ENCODE results near the gene PLA2G12B.
"Not testable (repeated sequence)": the region's sequence is repeated elsewhere in the genome, so short reads cannot be mapped to it uniquely, and the experiment has no call there.

The PLA2G12B gene, protein sequence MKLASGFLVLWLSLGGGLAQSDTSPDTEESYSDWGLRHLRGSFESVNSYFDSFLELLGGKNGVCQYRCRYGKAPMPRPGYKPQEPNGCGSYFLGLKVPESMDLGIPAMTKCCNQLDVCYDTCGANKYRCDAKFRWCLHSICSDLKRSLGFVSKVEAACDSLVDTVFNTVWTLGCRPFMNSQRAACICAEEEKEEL

DNA sequence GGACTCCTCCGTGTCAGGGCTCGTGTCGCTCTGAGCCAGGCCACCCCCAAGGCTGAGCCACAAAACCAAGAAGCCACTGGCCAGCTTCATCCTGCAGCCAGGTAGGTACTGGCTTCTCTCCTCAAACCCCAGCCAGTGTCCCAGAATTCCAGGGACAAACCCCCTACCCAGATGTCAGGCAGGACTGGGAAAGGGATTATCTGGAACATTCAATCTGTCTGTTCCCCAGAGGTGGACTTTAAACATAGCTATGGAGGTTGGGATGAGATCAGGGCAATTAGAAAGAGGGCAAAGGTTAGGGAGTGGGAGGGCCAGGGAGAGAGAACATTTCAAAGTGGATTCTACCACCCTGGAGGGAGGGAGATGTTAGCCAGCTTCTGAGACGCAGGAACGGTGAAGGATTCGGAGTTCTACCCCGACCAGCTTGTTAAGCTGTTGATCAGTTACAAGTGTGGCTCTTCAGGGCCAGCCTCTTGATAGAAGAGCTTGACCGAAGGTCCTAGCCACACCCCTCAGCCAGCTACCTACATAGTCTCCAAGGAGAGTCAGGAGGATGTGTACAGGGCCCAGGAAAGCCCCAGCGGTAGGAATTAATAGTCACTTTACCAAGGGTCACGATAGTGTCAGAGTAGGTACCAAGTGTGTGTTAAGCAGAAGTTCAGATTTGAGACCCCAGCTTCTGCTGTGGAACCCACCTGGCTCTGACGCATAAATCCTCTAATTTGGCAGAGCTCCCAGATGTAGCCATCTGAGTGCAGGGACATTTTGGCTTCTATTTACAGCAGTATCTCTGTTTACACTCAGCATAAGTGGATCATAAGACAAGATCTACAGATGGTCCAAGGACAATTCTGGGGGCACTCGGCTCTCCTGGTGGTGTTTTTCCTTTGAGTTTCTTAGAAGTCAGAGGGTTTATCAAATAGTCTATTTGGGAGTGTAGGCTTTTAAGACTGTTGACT, at the start of gene PLA2G12B:
PLA2G12B (minus strand) TSS at position 211 of the 959 bp plus-strand sequence; CDS start at position 90, 121 bp downstream.
- DNase-seq (ENCODE audit: low read depth, low spot score), result peak; percentile 44

DNA sequence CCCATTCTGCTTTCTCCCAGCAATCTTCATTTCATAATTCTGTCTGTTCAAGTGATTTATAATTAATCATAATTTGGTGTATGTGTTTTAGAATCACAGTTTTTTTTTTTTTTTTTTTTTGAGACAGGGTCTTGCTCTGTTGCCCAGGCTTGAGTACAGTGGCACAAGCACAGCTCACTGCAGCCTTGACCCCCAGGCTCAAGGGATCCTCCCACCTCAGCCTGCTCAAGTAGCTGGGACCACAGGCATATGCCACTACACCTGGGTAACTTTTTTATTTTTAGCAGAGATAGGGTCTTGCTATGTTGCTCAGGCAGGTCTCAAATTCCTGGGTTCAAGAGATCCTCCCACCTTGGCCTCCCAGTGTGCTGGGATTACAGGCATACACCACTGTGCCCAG, 49.2 kb upstream of the PLA2G12B start:
- no peak for DNase-seq (ENCODE audit: low read depth, low spot score)

DNA sequence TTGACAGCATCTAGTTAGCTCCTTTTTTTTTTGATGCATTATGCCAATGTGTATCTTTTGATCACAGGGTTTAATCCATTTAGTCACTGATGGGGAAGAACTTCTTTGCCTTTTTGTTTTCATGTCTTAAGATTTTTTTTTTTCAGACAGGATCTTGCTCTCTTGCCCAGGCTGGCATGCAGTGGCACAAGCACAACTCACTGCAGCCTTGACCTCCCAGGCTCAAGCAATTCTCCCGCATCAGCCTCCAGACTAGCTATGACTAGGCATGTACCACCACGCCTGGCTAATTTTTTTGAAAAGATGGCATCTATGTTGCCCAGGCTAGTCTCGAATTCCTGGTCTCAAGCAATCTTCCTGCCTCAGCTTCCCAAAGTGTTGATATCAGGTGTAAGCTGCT, 46.4 kb upstream of the PLA2G12B start:
- DNase-seq (ENCODE audit: low read depth, low spot score), result no peak

DNA sequence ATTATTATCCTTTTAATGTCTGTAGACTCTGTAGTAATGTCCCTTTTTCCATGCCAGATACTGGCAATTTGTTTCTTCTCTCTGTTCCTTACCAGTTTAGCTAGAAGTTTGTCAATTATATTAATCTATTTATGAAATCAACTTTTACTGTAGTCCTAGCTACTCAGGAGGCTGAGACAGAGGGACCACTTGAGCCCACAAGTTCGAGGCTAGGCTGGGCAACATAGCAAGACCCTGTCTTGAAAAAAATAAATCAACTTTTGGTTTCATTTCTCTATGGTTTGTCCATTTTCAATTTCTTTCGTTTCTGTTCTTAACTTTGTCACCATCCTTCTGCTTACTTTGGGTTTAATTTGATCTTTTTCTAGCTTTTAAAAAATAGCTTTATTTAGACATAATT, 42.5 kb upstream of the PLA2G12B start:
- DNase-seq (ENCODE audit: low read depth, low spot score), result no peak

DNA sequence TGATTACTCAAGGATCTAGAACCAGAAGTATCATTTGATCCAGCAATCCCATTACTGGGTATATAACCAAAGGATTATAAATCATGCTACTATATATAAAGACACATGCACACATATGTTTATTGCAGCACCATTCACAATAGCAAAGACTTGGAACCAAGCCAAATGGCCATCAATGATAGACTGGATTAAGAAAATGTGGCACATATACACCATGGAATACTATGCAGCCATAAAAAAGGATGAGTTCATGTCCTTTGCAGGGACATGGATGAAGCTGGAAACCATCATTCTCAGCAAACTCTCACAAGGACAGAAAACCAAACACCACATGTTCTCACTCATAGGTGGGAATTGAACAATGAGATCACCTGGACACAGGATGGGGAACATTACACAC, 40.9 kb upstream of the PLA2G12B start:
- DNase-seq (ENCODE audit: low read depth, low spot score), result not testable (repeated sequence)

DNA sequence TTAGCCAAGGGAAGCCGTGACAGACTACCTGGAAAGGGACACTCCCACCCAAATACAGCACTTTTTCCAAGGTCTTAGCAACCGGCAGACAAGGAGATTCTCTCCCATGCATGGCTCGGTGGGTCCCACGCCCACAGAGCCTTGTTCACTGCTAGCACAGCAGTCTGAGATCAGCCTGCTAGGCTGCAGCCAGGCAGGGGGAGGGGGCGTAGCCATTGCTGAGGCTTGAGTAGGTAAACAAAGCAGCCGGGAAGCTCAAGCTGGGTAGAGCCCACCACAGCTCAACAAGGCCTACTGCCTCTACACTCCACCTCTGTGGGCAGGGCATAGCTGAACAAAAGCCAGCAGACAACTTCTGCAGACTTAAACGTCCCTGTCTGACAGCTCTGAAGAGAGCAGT, 35.2 kb upstream of the PLA2G12B start:
- peak; percentile 35 for DNase-seq (ENCODE audit: low read depth, low spot score)

DNA sequence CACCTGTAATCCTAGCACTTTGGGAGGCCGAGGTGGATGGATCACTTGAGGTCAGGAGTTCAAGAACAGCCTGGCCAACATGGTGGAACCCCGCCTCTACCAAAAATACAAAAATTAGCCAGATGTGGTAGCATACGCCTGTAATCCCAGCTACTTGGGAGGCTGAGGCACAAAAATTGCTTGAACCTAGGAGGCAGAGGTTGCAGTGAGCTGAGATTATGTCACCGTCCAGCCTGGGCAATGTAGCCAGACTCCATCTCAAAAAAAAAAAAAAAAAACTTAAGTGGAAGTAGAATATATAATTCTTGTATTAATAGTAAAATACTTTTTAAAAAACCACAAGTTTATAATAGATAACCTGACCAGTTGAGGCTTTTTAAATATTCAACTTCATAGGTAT, 30.0 kb upstream of the PLA2G12B start:
- not testable (repeated sequence) for DNase-seq (ENCODE audit: low read depth, low spot score)

DNA sequence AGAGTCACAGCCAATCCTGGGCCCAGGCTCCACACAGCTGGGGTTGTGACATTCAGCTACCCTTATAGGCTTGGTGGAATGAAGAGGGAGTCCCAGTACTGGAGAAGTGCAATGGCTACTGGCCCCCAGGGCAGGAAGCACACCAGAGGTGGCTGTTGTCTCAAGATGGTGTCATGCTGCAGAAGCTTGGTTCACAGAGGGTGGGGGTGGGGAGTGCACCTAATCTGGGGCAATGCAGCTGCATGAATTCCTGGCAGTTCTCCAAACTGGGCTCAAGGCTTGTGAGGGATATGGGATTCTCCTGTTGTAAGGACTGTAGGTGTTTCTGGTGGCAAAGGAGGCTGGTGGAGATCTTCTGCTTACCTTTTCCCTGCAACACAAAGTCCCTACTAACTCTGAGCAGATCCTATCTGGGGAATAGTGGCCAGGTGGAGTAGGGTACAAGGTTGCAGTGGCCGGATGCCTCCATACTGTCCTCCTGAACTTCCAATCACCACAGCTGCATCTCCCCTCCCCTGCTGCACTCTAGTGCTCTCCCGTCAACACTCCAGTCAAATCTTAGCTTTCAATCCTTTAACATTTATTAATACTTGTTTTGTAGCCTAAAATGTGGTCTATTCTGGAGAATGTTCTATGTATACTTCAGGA, 27.4 kb upstream of the PLA2G12B start:
- DNase-seq (ENCODE audit: low read depth, low spot score), result peak; percentile 55

DNA sequence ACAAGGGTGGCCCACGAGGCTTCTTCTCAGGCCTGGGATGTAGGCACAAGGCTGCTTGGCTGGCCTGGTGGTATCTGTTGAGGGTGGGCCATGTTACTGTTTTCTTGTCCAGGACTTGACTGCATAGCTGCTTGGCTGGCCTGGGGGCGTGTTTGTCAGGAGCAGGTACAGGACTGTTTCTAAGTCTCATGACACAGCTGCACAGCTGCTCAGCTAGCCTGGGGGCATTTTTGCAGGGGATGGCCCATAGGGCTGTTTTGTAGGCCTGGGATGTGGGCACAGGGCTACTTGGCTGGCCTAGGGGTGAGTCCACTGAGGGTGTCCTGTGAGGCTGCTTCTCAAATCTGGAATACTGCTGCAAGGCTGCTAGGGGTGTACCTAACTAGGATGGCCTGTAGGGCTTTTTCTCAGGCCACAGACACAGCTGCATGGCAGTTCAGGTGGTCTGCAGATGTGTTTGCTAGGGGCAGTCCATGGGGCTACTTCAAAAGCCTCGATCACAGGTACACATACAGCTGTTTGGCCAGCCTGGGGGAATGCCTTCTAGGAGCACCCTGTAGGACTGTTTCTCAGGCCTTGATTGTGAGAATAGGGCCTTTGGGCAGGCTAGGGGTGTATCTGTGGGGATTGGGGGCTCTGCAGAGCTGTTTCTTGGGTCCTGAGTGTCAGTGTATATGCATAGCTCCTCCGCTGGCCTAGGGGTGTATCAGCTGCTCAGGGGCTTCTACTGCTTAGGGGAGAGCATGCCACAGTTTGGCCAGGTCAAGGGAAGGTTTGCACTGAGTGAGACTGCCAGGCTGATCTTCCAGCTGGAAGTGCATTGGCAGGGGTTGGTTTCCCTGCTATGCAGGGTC, 26.6 kb upstream of the PLA2G12B start:
- DNase-seq (ENCODE audit: low read depth, low spot score), result peak; percentile 32

DNA sequence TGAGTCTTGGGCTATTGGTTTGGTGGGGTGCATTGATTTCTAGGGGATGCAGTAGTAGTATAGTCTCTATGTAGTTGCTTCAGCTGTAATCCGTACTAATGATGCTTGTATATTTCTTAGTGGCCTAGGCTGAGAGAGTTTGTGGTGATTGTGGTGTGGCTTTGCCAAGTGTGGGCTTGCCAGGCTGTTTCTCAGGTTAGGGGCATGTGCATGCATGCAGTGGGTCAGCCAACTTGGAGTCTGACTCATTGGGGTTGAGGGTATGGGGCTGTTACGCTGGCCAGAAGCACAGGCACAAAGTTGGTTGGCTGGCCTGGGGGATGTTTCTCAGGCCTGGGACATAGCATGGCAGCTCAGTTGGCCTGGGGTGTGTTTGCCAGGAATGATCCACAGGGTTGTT, 25.7 kb upstream of the PLA2G12B start:
- no peak for DNase-seq (ENCODE audit: low read depth, low spot score)

DNA sequence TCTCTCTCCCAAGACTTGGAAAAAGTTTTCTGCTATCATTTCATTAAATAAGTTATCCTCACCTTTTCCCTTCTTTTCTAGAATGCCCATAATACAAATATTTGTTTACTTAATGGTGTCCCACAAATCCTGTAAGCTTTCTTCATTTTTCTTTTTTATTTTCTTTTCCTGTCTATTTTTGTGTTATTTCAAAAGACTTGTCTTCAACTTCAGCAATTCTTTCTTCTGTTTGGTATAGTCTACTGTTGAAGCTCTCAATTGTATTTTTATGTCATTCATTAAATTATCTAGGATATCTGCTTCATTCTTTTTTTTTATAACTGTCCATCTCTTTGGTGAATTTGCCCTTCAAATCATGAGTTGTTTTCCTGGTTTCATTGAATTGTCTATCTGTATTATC, 25.1 kb upstream of the PLA2G12B start:
- no peak for DNase-seq (ENCODE audit: low read depth, low spot score)

DNA sequence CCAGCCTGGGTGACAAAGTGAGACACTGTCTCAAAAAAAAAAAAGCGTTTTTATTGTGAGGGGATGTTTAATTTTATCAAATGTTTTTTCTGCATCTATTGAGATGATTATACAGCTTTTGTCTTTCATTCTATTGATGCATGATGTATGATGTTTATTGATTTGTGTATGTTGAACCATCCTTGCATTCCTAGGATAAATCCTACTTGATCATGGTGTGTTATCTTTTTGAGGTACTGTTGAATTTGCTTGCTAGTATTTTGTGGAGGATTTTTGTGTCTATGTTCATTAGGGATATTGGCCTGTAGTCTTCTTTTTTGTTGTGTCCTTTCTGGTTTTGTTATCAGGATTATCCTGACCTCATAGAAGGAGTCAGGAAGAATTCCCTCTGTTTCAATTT, 22.3 kb upstream of the PLA2G12B start:
- no peak for DNase-seq (ENCODE audit: low read depth, low spot score)

DNA sequence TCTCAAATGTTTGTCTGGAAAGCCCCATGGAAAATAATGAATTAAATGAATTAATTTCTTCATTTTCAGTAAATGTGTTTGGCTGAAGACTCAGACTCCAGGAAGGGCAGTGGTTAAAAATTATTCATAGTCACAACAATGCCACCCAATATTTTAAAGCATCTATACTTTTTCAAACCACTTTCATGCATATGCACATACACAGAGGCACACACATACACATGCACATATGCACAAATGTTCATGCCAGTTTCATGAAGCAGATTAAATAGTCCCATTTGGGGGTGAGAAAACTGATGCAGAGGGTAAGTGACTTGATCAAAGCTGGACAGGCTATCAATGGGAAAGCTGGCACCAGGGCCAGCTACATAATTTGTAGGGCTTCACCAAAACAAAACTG, 1.4 kb upstream of the PLA2G12B start:
- DNase-seq (ENCODE audit: low read depth, low spot score), result no peak

DNA sequence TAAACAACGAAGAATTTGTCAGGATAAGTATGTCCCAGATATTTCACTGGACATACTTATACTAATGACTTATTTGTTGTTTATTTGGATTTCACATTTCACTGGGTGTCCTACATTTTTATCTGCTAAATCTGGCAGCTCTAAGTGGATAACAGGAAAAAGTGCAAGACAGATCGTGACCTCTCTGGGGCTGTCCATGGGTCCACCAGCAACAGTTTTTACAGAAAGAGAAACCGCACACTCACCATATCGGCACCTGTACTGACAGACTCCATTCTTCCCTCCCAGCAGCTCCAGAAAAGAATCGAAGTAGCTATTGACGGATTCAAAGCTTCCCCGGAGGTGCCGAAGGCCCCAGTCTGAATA, 393 bp downstream of the PLA2G12B start:
- no peak for DNase-seq (ENCODE audit: low read depth, low spot score)

DNA sequence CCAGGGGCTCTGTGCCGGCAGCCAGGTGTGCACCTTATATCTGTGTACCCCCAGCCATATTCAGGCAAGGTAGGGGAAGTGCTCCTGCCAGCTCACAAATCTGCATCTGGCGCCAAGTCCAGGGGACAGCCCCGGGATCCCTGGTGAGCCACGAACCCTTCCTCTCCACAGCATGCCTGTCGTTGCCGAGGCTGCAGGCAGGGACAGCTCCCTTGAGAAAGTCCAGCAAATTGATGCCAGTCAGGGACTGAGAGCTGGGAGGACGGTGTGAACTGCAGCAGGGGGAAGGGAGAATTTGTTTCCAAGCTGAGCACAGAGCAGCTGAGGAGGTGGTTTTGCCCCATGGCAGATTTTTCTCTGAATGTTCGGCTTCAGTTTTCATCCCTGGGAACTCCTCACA, 919 bp downstream of the PLA2G12B start:
- peak; percentile 65 for DNase-seq (ENCODE audit: low read depth, low spot score)

DNA sequence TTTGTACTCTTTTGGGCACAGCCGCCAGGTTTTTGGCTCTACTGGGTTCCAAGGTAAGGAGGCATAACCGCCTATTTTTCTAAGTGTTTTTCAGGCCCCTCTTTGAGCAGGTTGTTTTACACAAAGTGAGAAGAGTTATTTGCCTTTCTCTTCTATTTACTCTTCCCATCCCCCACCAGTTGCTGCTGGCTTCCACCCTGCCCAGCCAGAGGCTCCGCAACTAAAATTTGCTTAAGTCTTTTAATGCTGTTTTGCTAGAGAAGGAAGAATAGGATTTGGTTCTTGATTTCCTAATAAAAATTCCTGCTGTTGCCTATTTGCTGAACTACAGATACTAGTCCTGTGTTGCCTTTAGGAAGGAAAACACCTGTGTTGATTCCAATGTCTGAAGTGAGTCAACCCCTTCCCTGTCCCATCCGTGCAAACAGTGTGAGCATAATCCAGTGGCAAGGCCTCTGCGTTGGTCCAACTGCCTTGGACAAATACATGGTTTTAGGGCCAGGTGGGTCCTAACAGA, 1.9 kb downstream of the PLA2G12B start:
- peak; percentile 14 for DNase-seq (ENCODE audit: low read depth, low spot score)

DNA sequence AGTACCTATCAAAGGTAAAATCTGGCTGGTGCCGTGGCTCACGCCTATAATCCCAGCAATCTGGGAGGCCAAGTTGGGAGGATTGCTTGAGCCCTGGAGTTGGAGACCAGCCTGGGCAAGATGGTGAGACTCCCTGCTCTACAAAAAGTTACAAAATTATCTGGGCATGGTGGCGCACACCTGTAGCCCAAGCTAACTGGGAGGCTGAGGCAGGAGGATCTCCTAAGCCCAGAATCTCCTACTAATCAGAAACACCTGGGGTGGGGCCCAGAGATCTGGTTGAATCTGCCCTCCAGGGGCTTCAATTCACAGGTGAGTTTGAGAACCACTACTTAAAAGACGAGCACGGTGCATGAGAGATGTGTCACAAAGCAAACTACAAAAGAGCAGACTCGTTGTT, 2.4 kb downstream of the PLA2G12B start:
- no peak for DNase-seq (ENCODE audit: low read depth, low spot score)

DNA sequence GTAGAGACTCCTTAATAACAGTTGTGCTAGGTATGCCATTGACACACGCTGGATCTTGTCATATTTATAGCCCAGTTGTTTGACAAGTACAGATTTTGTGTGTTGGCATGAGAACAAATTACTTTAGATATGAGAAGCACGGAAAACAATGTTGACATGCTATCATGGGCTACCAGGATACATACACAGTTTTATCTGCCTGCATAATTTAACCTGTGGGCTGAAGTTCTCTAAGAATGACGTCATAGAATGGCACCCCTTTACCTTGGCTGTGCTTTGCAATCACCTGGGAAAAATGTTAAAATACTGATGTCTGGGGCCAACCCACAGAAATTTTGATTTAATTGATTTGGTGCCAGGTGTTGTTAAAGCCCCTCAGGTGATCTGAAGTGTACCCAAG, 2.8 kb downstream of the PLA2G12B start:
- DNase-seq (ENCODE audit: low read depth, low spot score), result no peak

DNA sequence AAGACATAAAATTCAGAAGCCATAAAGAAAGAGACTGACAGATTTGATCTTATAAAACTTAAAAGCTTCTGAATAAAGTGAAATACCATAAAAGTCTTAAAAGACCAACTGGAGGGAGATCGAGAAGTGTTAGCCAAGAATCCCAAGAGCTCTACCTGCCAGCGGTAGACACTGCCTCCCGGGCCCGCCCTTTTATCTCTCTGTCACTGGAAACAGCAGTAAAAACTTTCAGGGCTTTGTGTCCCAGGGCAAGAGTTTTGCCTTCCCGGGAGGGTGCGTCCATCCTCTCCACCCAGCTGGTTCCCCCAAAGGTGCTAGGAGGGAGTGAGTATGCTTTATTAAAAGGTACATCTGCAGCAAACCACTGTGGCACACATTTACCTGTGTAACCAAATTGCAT, 5.8 kb downstream of the PLA2G12B start:
- DNase-seq (ENCODE audit: low read depth, low spot score), result peak; percentile 27

DNA sequence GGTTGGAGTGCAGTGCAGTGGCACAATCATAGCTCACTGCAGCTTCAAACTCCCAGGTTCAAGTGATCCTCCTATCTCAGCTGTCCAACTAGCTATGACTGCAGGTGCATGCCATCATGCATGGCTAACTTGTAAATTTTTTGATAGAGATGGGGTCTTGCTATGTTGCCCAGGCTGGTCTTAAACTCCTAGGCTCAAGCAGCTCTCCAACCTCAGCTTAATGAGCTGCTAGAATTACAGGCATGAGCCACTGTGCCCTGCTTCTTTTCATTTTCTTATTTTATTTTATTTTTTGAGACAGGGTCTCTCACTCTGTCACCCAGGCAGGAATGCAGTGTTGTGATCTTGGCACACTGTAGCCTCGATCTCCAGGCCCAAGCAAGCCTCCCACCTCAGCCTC, 7.6 kb downstream of the PLA2G12B start:
- DNase-seq (ENCODE audit: low read depth, low spot score), result no peak

DNA sequence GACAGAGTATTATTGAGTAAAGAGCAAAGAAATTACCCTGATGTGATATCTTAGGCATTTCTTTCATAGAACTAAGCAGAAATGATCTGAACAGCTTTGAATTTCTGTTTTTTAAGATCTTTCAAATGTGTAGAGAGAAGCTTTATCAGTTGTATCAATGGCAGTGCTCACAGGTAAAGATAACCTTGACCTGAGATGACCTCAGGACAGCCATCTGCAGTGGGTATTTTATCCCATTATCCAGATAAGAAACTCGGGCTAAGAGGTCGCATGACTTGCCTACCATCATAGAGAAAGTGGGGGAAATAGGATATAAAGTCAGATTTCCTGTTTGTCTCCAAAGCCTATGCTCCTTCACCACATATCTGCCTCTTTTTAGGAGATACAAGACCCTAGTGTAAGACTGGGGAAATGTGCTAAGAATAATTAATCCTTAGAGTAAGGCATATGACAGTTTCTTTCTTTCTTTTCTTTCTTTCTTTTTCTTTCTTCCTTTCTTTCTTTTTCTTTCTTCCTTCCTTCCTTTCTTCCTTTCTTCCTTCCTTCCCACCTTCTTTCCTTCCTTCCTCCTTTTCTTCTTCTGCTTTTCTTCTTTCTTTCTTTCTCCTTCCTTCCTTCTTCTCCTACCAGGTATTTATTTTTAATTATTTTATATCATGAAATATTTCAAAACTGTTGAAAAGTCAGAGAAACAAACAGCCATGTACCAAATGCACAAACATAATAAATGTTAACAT, 10.9 kb downstream of the PLA2G12B start:
- DNase-seq (ENCODE audit: low read depth, low spot score), result no peak
